Cardiac muscle cell (in vitro differentiated cells and primary cell): ENCODE measurements around the gene NPEPL1. TPM values are rescaled to one million over a fixed set of nuclear protein-coding genes. Genes with fewer than 3 reads are reported as not detected.

Experiments used
- DNase-seq, 2 donors: peaks; one replicate each; pipeline versions ENCODE4 v3.0.0 to v3.0.0-alpha.2; 2010 to 2017; ENCODE audit warnings: low read depth in 1 of 2, low spot score in 1 of 2
- H3K27ac ChIP-seq: fragments of 200-600 bp; sonication (generic); 2 replicates; pipeline ENCODE4 v1.5.1; 2016
- H3K27me3 ChIP-seq: fragments of 200-600 bp; sonication (generic); 2 replicates; pipeline ENCODE4 v1.6.0; 2016; ENCODE audit warnings: control low read depth
- H3K36me3 ChIP-seq: fragments of 200-600 bp; sonication (generic); 2 replicates; pipeline ENCODE4 v1.5.1; 2016; ENCODE audit warnings: control low read depth
- H3K4me1 ChIP-seq: fragments of 200-600 bp; sonication (generic); 2 replicates; pipeline ENCODE4 v1.8.1; 2017; ENCODE audit warnings: low read depth, mild to moderate bottlenecking, mixed run types
- H3K4me3 ChIP-seq: fragments of 200-600 bp; sonication (generic); 2 replicates; pipeline ENCODE4 v1.5.1; 2016; ENCODE audit warnings: mild to moderate bottlenecking
- H3K9me3 ChIP-seq: fragments of 200-600 bp; sonication (generic); 2 replicates; pipeline ENCODE4 v1.5.1; 2017; ENCODE audit warnings: low read depth, mild to moderate bottlenecking, control low read depth
- polyA plus RNA-seq: library from polyadenylated mRNA; unstranded; fragments of >200 nt; fragmentation: Nextera tagmentation; extraction: Ambion mirVana; gene quantifications from 2 replicates; pipeline ENCODE4 v1.2.1, GENCODE V29; 2016
- total RNA-seq: library from RNA; depleted of rRNA; stranded (reverse); fragments of >200 nt; gene quantifications from 2 replicates; pipeline ENCODE4 v1.2.3, GENCODE V29; 2016
- TF ChIP-seq, protein P1 (sequence below): IDR thresholded peaks from 2 replicates; pipeline ENCODE4 v1.5.1; 2012; ENCODE audit warnings: low read depth, mild to moderate bottlenecking, low read length

The NPEPL1 gene
- total and polyA plus RNA-seq, 2 experiments from 2014 or later = 58.4 to 59.0 TPM

DNA sequence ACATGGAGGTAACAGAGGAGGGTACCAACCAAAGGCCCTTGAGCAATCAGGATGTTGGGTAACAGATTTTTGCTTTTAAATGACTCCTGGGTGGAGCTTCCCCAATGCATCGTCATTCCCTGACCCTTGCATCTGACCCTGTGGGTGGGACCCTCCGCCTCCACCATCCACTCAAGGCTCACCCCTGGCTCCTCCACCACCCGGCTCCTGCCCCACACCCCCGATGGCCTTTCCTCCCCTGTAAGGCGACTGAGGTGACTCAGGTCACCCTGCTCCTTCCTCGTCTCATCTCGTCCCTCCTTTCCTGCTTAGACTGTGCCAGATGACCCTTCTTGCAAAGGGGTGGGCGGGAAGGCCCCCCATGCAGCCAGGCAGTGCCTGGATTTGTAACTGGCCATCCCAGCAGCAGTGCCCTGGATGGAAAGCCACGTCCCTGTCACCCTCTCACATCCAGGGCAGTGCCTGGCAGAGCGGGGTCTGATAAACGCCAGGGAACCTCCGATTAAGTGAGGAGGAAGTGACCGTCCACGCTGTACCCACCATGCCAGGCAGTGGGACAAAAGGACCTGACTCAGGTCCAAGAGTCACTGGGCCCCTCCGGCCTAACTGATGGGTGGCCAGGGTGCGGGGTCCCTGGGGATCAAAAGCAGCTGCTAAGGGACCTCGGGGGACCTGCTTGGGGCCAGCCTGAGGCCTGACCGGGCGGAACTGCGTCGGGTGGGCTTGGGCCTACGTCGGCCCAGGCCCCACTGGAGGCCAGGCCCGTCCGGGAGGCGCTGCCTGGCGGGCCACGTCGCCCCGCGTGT lies 624 bp upstream of the NPEPL1 start:
- peak in 1 of 2 donors; percentile 84 for DNase-seq
- Histone ChIP-seq H3K4me1 (peaks cover 3% of the 10 kb centered on the region), H3K4me3 (no peak overlapping the region), H3K9me3 (no peaks in the 10 kb centered on the region), H3K36me3 (no peaks in the 10 kb centered on the region), H3K27me3 (no peaks in the 10 kb centered on the region), H3K27ac (peak overlapping the region; percentile 74)
- TF ChIP-seq, protein P1, sequence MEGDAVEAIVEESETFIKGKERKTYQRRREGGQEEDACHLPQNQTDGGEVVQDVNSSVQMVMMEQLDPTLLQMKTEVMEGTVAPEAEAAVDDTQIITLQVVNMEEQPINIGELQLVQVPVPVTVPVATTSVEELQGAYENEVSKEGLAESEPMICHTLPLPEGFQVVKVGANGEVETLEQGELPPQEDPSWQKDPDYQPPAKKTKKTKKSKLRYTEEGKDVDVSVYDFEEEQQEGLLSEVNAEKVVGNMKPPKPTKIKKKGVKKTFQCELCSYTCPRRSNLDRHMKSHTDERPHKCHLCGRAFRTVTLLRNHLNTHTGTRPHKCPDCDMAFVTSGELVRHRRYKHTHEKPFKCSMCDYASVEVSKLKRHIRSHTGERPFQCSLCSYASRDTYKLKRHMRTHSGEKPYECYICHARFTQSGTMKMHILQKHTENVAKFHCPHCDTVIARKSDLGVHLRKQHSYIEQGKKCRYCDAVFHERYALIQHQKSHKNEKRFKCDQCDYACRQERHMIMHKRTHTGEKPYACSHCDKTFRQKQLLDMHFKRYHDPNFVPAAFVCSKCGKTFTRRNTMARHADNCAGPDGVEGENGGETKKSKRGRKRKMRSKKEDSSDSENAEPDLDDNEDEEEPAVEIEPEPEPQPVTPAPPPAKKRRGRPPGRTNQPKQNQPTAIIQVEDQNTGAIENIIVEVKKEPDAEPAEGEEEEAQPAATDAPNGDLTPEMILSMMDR = no peak

GRCh38 chr20:58693226-58694006 lies 816 bp downstream of the NPEPL1 start:
- DNase-seq = peak in 1 of 2 donors; percentile 7
- Histone ChIP-seq H3K4me3 (no peak overlapping the region), H3K36me3 (no peaks in the 10 kb centered on the region), H3K4me1 (peaks cover 3% of the 10 kb centered on the region), H3K9me3 (no peaks in the 10 kb centered on the region), H3K27me3 (no peaks in the 10 kb centered on the region), H3K27ac (no peak overlapping the region)
- TF ChIP-seq, protein P1 = no peak

- Histone ChIP-seq H3K4me3 (no peak overlapping the region), H3K36me3 (no peaks in the 10 kb centered on the region), H3K9me3 (no peaks in the 10 kb centered on the region), H3K27me3 (no peaks in the 10 kb centered on the region), H3K27ac (no peak overlapping the region), H3K4me1 (peaks cover 3% of the 10 kb centered on the region)
- TF ChIP-seq, protein P1 = no peak
- no peak for DNase-seq
These were observed 1.9 kb downstream of the NPEPL1 start for GRCh38 chr20:58694241-58695083.

DNA sequence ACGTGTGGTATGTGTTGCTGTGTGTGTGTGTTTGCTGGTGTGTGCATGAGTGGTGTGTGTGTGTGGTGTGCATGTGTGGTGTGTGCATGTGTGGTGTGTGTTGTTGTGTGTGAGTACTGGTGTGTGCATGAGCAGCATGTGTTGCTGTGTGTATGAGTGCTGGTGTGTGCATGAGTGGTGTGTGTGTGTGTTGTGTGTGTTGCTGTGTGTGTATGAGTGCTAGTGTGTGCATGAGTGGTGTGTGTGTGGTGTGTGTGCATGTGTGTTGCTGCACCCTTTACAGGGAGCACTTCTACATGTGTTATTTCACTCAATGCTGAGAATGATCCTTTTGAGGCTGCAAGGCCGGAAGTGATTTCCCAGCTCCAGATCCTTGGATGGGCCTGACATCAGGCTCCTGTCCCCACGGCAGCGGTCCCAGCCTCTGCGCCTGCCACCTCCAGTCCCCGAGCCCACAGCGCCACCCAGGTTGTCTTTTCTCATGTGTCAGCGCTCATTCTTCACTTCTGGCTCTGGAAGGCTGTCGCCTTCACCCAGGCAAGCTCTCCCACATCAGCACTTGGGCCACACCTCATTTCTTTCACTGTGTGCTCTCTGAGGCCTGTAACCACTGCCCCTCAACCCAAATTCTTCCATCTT lies 2.6 kb downstream of the NPEPL1 start:
- Histone ChIP-seq H3K4me3 (no peak overlapping the region), H3K27me3 (no peaks in the 10 kb centered on the region), H3K9me3 (no peaks in the 10 kb centered on the region), H3K36me3 (peaks cover under 1% of the 10 kb centered on the region), H3K27ac (no peak overlapping the region), H3K4me1 (peaks cover 3% of the 10 kb centered on the region)
- DNase-seq = peak in 1 of 2 donors; percentile 18
- TF ChIP-seq, protein P1 = no peak

- peaks cover 3% of the 10 kb centered on the region for H3K4me1 ChIP-seq
- no peaks in the 10 kb centered on the region for H3K9me3 ChIP-seq
- H3K27me3 ChIP-seq = no peaks in the 10 kb centered on the region
- peaks cover 3% of the 10 kb centered on the region for H3K36me3 ChIP-seq
- no peak overlapping the region for H3K4me3 ChIP-seq
- no peak for DNase-seq
- TF ChIP-seq, protein P1 = no peak
- H3K27ac ChIP-seq = no peak overlapping the region
These were observed 3.3 kb downstream of the NPEPL1 start for GRCh38 chr20:58695895-58696375.
